Spleen (tissue), 11 donors: ENCODE measurements around the gene ATXN7. TPM values are rescaled to one million over a fixed set of nuclear protein-coding genes. Genes with fewer than 3 reads are reported as not detected.

ENCODE experiments used
- DNase-seq: peaks from one replicate; pipeline ENCODE4 v3.0.0-alpha.2; 2020
- H3K27ac ChIP-seq, 8 donors: fragments of 200-600 bp; sonication (generic) in 7 of 8; 1 replicate in 4 of 8; 2 replicates in 4 of 8; pipeline versions ENCODE4 v1.5.0 to v1.8.0; 2016 to 2021; ENCODE audit warnings: inconsistent platforms in 4 of 8, mild to moderate bottlenecking in 4 of 8, moderate library complexity in 1 of 8
- H3K27me3 ChIP-seq, 7 donors: fragments of 200-600 bp; sonication (generic) in 6 of 7; replicated peaks in 1 of 7; 1 replicate in 4 of 7; 2 replicates in 3 of 7; pipeline versions ENCODE4 v1.5.0 to v1.8.0; 2016 to 2021; ENCODE audit warnings: inconsistent platforms in 3 of 7, mild to moderate bottlenecking in 1 of 7
- H3K36me3 ChIP-seq, 6 donors: fragments of 200-600 bp; sonication (generic) in 5 of 6; 1 replicate in 4 of 6; 2 replicates in 2 of 6; pipeline versions ENCODE4 v1.5.0 to v1.8.0; 2016 to 2021; ENCODE audit warnings: inconsistent platforms in 2 of 6
- H3K4me1 ChIP-seq, 6 donors: fragments of 200-600 bp; sonication (generic) in 5 of 6; 1 replicate in 3 of 6; 2 replicates in 3 of 6; pipeline versions ENCODE4 v1.5.0 to v1.8.0; 2016 to 2021; ENCODE audit warnings: inconsistent platforms in 3 of 6
- H3K4me3 ChIP-seq, 8 donors: fragments of 200-600 bp; sonication (generic) in 7 of 8; 1 replicate in 4 of 8; 2 replicates in 4 of 8; pipeline versions ENCODE4 v1.5.0 to v1.8.0; 2016 to 2021; ENCODE audit warnings: inconsistent platforms in 4 of 8, mild to moderate bottlenecking in 4 of 8, moderate library complexity in 2 of 8
- H3K9me3 ChIP-seq, 8 donors: fragments of 200-600 bp; sonication (generic) in 7 of 8; 1 replicate in 4 of 8; 2 replicates in 4 of 8; pipeline versions ENCODE4 v1.5.0 to v1.8.0; 2016 to 2021; ENCODE audit warnings: inconsistent platforms in 4 of 8
- CTCF ChIP-seq, 11 experiments: fragments of 200-600 bp in 7 of 11; fragments of 450-650 bp in 4 of 11; sonication (generic) in 4 of 11; IDR thresholded peaks in 8 of 11; conservative IDR thresholded peaks in 3 of 11; 1 replicate in 7 of 11; 2 replicates in 4 of 11; pipeline versions ENCODE4 v1.4.0 to v1.8.0; 2016 to 2021; ENCODE audit warnings: antibody characterized with exemption in 11 of 11, inconsistent platforms in 4 of 11, mild to moderate bottlenecking in 1 of 11
- POLR2A ChIP-seq, 3 donors: fragments of 450-650 bp; IDR thresholded peaks; one replicate each; pipeline ENCODE4 v1.5.1; 2017; ENCODE audit warnings: antibody characterized with exemption in 3 of 3, mild to moderate bottlenecking in 1 of 3
- POLR2AphosphoS5 ChIP-seq, 3 donors: sonication (generic); formaldehyde crosslinking; IDR thresholded peaks; one replicate each; pipeline ENCODE4 v1.5.1; 2017; ENCODE audit warnings: antibody characterized with exemption in 3 of 3
- WGBS, 5 donors: extraction: QIAGEN DNeasy Blood & Tissue Kit in 3 of 5; methylation state at CpG; one replicate each; pipeline versions ENCODE4 v1.1.5 to v1.1.7; 2013 to 2018; 5-methylcytosine and 5-hydroxymethylcytosine counted together
- intact Hi-C: fragments of 100-400 bp; cut with DNase I; formaldehyde crosslinking; loops from one replicate; pipeline ENCODE4 v1.15.0; 2023; ENCODE audit warnings: low total_unique reads
- polyA plus RNA-seq, 3 donors: library from polyadenylated mRNA; stranded (reverse); fragments of 200-250 nt; gene quantifications; one replicate each; pipeline ENCODE4 v1.2.1, GENCODE V29; 2013
- total RNA-seq, 7 donors: library from RNA; depleted of rRNA in 3 of 7; stranded (reverse); fragments of >200 nt in 3 of 7; fragmentation: NEBNext Ultra II Directional in 4 of 7; extraction: Animal tissue kit (Norgen Biotek cat#: 25700) in 4 of 7; gene quantifications; one replicate each; pipeline versions ENCODE4 v1.1.0 to v1.2.1, GENCODE V29; 2016 to 2021
- donor health status: healthy with polysubstance abuse.
- donor health status: DM: no; HTN: no; CAD: no; lungs with moderate emphysema.
- donor health status: DM: no; HTN: no; CAD: no.
- donor health status: Bipolar disorder and iron deficiency.
- donor health status: healthy.
- donor health status: DM: no; HTN: no; CAD: no.
- donor health status: DM: yes; HTN: yes; CAD: no.

The ATXN7 gene
- total and polyA plus RNA-seq, 10 donors = 1.9 to 91.8 (median 54.7) TPM

- intact Hi-C loops = no loop called here
- Histone ChIP-seq H3K27ac (peak overlapping the region in 1 of 8 donors; percentile 6), H3K9me3 (no peaks in the 10 kb centered on the region), H3K4me1 (peaks cover 0 to 28% (median 3%) of the 10 kb centered on the region in 6 donors), H3K4me3 (no peak overlapping the region), H3K36me3 (no peaks in the 10 kb centered on the region), H3K27me3 (no peaks in the 10 kb centered on the region)
- no peak for DNase-seq
- TF ChIP-seq POLR2A (IDR thresholded peaks at IDR 0.05) = no peak
- TF ChIP-seq POLR2AphosphoS5 (IDR thresholded peaks at IDR 0.05) = no peak
- TF ChIP-seq CTCF (IDR thresholded peaks at IDR 0.05 in 8 of 11, conservative IDR thresholded peaks at IDR 0.05 in 3 of 11) = no peak
- WGBS, 5 donors = 11 to 56% (median 24%) methylated on average over 1 of the region's 1 CpG
These were observed 8.2 kb upstream of the ATXN7 start for GRCh38 chr3:63855333-63855940.

- DNase-seq = no peak
- no peaks in the 10 kb centered on the region for H3K36me3 ChIP-seq
- TF ChIP-seq POLR2AphosphoS5 (IDR thresholded peaks at IDR 0.05) (no peak), CTCF (IDR thresholded peaks at IDR 0.05 in 8 of 11, conservative IDR thresholded peaks at IDR 0.05 in 3 of 11) (no peak), POLR2A (IDR thresholded peaks at IDR 0.05) (no peak)
- H3K27me3 ChIP-seq = no peaks in the 10 kb centered on the region
- WGBS, 5 donors = 92 to 100% (median 94%) methylated on average over 2 of the region's 2 CpGs
- H3K27ac ChIP-seq = no peak overlapping the region
- peaks cover 0 to 46% (median 7%) of the 10 kb centered on the region in 6 donors for H3K4me1 ChIP-seq
- no peaks in the 10 kb centered on the region for H3K9me3 ChIP-seq
- intact Hi-C loops = no loop called here
- H3K4me3 ChIP-seq = no peak overlapping the region
These were observed 6.4 kb upstream of the ATXN7 start for GRCh38 chr3:63857311-63857710.

- H3K27ac ChIP-seq = no peak overlapping the region
- H3K27me3 ChIP-seq = no peaks in the 10 kb centered on the region
- H3K36me3 ChIP-seq = no peaks in the 10 kb centered on the region
- no peaks in the 10 kb centered on the region for H3K9me3 ChIP-seq
- H3K4me3 ChIP-seq = no peak overlapping the region
- 86 to 96% (median 94%) methylated on average over 3 of the region's 3 CpGs for WGBS, 5 donors
- H3K4me1 ChIP-seq = peaks cover 4 to 60% (median 24%) of the 10 kb centered on the region in 6 donors
- DNase-seq = no peak
- intact Hi-C loops = no loop called here
- TF ChIP-seq POLR2A (IDR thresholded peaks at IDR 0.05) (no peak), POLR2AphosphoS5 (IDR thresholded peaks at IDR 0.05) (no peak), CTCF (IDR thresholded peaks at IDR 0.05 in 8 of 11, conservative IDR thresholded peaks at IDR 0.05 in 3 of 11) (no peak)
These were observed 2.9 kb upstream of the ATXN7 start for GRCh38 chr3:63860776-63861175.

- Histone ChIP-seq H3K27ac (no peak overlapping the region), H3K36me3 (no peaks in the 10 kb centered on the region), H3K4me3 (no peak overlapping the region), H3K27me3 (no peaks in the 10 kb centered on the region), H3K4me1 (peaks cover 4 to 62% (median 26%) of the 10 kb centered on the region in 6 donors), H3K9me3 (no peaks in the 10 kb centered on the region)
- TF ChIP-seq POLR2AphosphoS5 (IDR thresholded peaks at IDR 0.05) (no peak), POLR2A (IDR thresholded peaks at IDR 0.05) (no peak), CTCF (IDR thresholded peaks at IDR 0.05 in 8 of 11, conservative IDR thresholded peaks at IDR 0.05 in 3 of 11) (no peak)
- intact Hi-C loops = no loop called here
- DNase-seq = no peak
- WGBS, 5 donors = 83 to 90% (median 90%) methylated on average over 5 of the region's 5 CpGs
These were observed 2.4 kb upstream of the ATXN7 start for GRCh38 chr3:63861306-63861705.
